ENCODE results near the gene SNX11.

The SNX11 gene, protein sequence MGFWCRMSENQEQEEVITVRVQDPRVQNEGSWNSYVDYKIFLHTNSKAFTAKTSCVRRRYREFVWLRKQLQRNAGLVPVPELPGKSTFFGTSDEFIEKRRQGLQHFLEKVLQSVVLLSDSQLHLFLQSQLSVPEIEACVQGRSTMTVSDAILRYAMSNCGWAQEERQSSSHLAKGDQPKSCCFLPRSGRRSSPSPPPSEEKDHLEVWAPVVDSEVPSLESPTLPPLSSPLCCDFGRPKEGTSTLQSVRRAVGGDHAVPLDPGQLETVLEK

GRCh38 chr17:48107137-48108055 lies at the start of gene SNX11:
SNX11 (plus strand) TSS chr17:48107766; CDS start chr17:48112044, 4,278 bp downstream.
- H3K27ac ChIP-seq, result peak within 1 kb of the TSS; percentile 95
- peak; percentile 27; the same call in 1 of the 2 replicates for TF ChIP-seq CTCF (IDR thresholded peaks at IDR 0.05; ENCODE audit: low read depth, low read length)
- peaks cover 5% of the 10 kb centered on the region for H3K9me3 ChIP-seq (ENCODE audit: severe bottlenecking)
- peak within 1 kb of the TSS; percentile 83 for H3K4me3 ChIP-seq (ENCODE audit: low read depth, low read length)
- H3K27me3 ChIP-seq (ENCODE audit: insufficient read depth, low read depth, severe bottlenecking), result no peaks in the 10 kb centered on the region
- peak; percentile 97 for DNase-seq
- H3K36me3 ChIP-seq, result peaks cover 6% of the 10 kb centered on the region

- peaks cover 90% of the 10 kb centered on the region for H3K36me3 ChIP-seq
- no peaks in the 10 kb centered on the region for H3K27me3 ChIP-seq (ENCODE audit: insufficient read depth, low read depth, severe bottlenecking)
- no peaks in the 10 kb centered on the region for H3K9me3 ChIP-seq (ENCODE audit: severe bottlenecking)
- no peak for TF ChIP-seq CTCF (IDR thresholded peaks at IDR 0.05; ENCODE audit: low read depth, low read length)
- no peak overlapping the region for H3K27ac ChIP-seq
- no peak for DNase-seq
- no peak overlapping the region for H3K4me3 ChIP-seq (ENCODE audit: low read depth, low read length)
Observed at GRCh38 chr17:48058393-48059124, 49.0 kb upstream of the SNX11 start.

- no peak for DNase-seq
- H3K27ac ChIP-seq, result no peak overlapping the region
- TF ChIP-seq CTCF (IDR thresholded peaks at IDR 0.05; ENCODE audit: low read depth, low read length), result no peak
- no peaks in the 10 kb centered on the region for H3K9me3 ChIP-seq (ENCODE audit: severe bottlenecking)
- H3K36me3 ChIP-seq, result peaks cover 90% of the 10 kb centered on the region
- no peak overlapping the region for H3K4me3 ChIP-seq (ENCODE audit: low read depth, low read length)
- no peaks in the 10 kb centered on the region for H3K27me3 ChIP-seq (ENCODE audit: insufficient read depth, low read depth, severe bottlenecking)
Observed at GRCh38 chr17:48059125-48059668, 48.4 kb upstream of the SNX11 start.

- peaks cover 92% of the 10 kb centered on the region for H3K36me3 ChIP-seq
- DNase-seq, result no peak
- H3K4me3 ChIP-seq (ENCODE audit: low read depth, low read length), result no peak overlapping the region
- H3K27me3 ChIP-seq (ENCODE audit: insufficient read depth, low read depth, severe bottlenecking), result no peaks in the 10 kb centered on the region
- no peaks in the 10 kb centered on the region for H3K9me3 ChIP-seq (ENCODE audit: severe bottlenecking)
- no peak for TF ChIP-seq CTCF (IDR thresholded peaks at IDR 0.05; ENCODE audit: low read depth, low read length)
- 0 out of 2 replicates have a peak overlapping the region, but pooled peaks have one; percentile 20 for H3K27ac ChIP-seq
Observed at GRCh38 chr17:48060249-48060648, 47.3 kb upstream of the SNX11 start.

GRCh38 chr17:48062273-48062672 lies 45.3 kb upstream of the SNX11 start:
- H3K27me3 ChIP-seq (ENCODE audit: insufficient read depth, low read depth, severe bottlenecking), result no peaks in the 10 kb centered on the region
- H3K9me3 ChIP-seq (ENCODE audit: severe bottlenecking), result no peaks in the 10 kb centered on the region
- peaks cover 88% of the 10 kb centered on the region for H3K36me3 ChIP-seq

More at GRCh38 chr17:48062273-48062672, 45.3 kb upstream of the SNX11 start:
- Histone ChIP-seq H3K27ac (peak overlapping the region; percentile 24), H3K4me3 (ENCODE audit: low read depth, low read length) (no peak overlapping the region)
- peak; percentile 69 for DNase-seq
- TF ChIP-seq CTCF (IDR thresholded peaks at IDR 0.05; ENCODE audit: low read depth, low read length), result no peak

Measured in WERI-Rb-1 (cell line).